Loucy (cell line): ENCODE results near the gene GOLGA6L10.
"Not testable (repeated sequence)": the region's sequence is repeated elsewhere in the genome, so short reads cannot be mapped to it uniquely, and the experiment has no call there.

Experiments
- H2AFZ ChIP-seq: fragments of 200-600 bp; sonication (generic); 2 replicates; pipeline ENCODE4 v1.6.0; 2016; ENCODE audit warnings: antibody characterized with exemption, mild to moderate bottlenecking, low read length, moderate library complexity
- H3F3A ChIP-seq: fragments of 200-600 bp; 2 replicates; pipeline ENCODE4 v1.6.0; 2016; ENCODE audit warnings: antibody characterized with exemption, low read depth, mild to moderate bottlenecking
- H3K27me3 ChIP-seq: fragments of 200-600 bp; sonication (generic); 2 replicates; pipeline ENCODE4 v1.6.1; 2014; ENCODE audit warnings: low read length, mild to moderate bottlenecking; ENCODE audit not compliant: insufficient read depth, poor library complexity, severe bottlenecking
- H3K36me3 ChIP-seq: fragments of 200-600 bp; sonication (generic); 2 replicates; pipeline ENCODE4 v1.6.1; 2016; ENCODE audit warnings: low read length; ENCODE audit not compliant: insufficient read depth
- H3K4me1 ChIP-seq: fragments of 200-600 bp; sonication (generic); 2 replicates; pipeline ENCODE4 v1.5.1; 2014; ENCODE audit warnings: low read length, mild to moderate bottlenecking; ENCODE audit not compliant: insufficient read depth, poor library complexity, severe bottlenecking
- H3K4me2 ChIP-seq: fragments of 200-600 bp; sonication (generic); 2 replicates; pipeline ENCODE4 v1.6.0; 2014; ENCODE audit warnings: antibody characterized with exemption, low read length, low read depth, mild to moderate bottlenecking; ENCODE audit not compliant: poor library complexity, severe bottlenecking
- H3K4me3 ChIP-seq: fragments of 200-600 bp; sonication (generic); 2 replicates; pipeline ENCODE4 v1.5.1; 2014; ENCODE audit warnings: low read length, mild to moderate bottlenecking, mixed read lengths; ENCODE audit not compliant: poor library complexity, severe bottlenecking
- H3K79me2 ChIP-seq: fragments of 200-600 bp; sonication (generic); 2 replicates; pipeline ENCODE4 v1.6.1; 2014; ENCODE audit warnings: low read length; ENCODE audit not compliant: insufficient read depth
- H3K9ac ChIP-seq: fragments of 200-600 bp; sonication (generic); 2 replicates; pipeline ENCODE4 v1.6.0; 2014; ENCODE audit warnings: mild to moderate bottlenecking, low read depth, low read length, moderate library complexity; ENCODE audit not compliant: poor library complexity, severe bottlenecking
- H3K9me2 ChIP-seq: fragments of 200-600 bp; sonication (generic); replicated peaks from 2 replicates; pipeline ENCODE4 v1.6.1; 2016; ENCODE audit warnings: low read depth, low read length, mixed read lengths
- H3K9me3 ChIP-seq: fragments of 200-600 bp; sonication (generic); 2 replicates; pipeline ENCODE4 v1.6.1; 2014; ENCODE audit warnings: mild to moderate bottlenecking, antibody characterized with exemption, low read length, low read depth; ENCODE audit not compliant: insufficient read depth
- H4K20me1 ChIP-seq: fragments of 200-600 bp; sonication (generic); 2 replicates; pipeline ENCODE4 v1.6.0; 2014; ENCODE audit warnings: antibody characterized with exemption, low read length, mild to moderate bottlenecking; ENCODE audit not compliant: insufficient read depth, poor library complexity, severe bottlenecking
- CTCF ChIP-seq: fragments of 200-600 bp; sonication (generic); conservative IDR thresholded peaks from 2 replicates; pipeline ENCODE4 v1.5.1; 2014; ENCODE audit warnings: mild to moderate bottlenecking, antibody characterized with exemption, low read length
- EZH2phosphoT487 ChIP-seq: fragments of 200-600 bp; IDR thresholded peaks from 2 replicates; pipeline ENCODE4 v1.6.1; 2018; ENCODE audit warnings: antibody characterized with exemption, mild to moderate bottlenecking, moderate library complexity, borderline replicate concordance

Gene GOLGA6L10

GRCh38 chr15:82303956-82304777 lies 45.1 kb downstream of the GOLGA6L10 start:
- no peak overlapping the region for H3K4me2 ChIP-seq
- H3K9ac ChIP-seq, result no peak overlapping the region
- H3K4me1 ChIP-seq, result no peaks in the 10 kb centered on the region
- H3K9me2 ChIP-seq, result no peaks in the 10 kb centered on the region
- H2AFZ ChIP-seq, result no peak overlapping the region
- no peaks in the 10 kb centered on the region for H3F3A ChIP-seq
- TF ChIP-seq CTCF, result no peak
- TF ChIP-seq EZH2phosphoT487, result no peak
- H4K20me1 ChIP-seq, result no peaks in the 10 kb centered on the region
- no peaks in the 10 kb centered on the region for H3K9me3 ChIP-seq
- H3K79me2 ChIP-seq, result no peaks in the 10 kb centered on the region
- no peak overlapping the region for H3K4me3 ChIP-seq
- no peaks in the 10 kb centered on the region for H3K36me3 ChIP-seq
- H3K27me3 ChIP-seq, result no peaks in the 10 kb centered on the region

DNA sequence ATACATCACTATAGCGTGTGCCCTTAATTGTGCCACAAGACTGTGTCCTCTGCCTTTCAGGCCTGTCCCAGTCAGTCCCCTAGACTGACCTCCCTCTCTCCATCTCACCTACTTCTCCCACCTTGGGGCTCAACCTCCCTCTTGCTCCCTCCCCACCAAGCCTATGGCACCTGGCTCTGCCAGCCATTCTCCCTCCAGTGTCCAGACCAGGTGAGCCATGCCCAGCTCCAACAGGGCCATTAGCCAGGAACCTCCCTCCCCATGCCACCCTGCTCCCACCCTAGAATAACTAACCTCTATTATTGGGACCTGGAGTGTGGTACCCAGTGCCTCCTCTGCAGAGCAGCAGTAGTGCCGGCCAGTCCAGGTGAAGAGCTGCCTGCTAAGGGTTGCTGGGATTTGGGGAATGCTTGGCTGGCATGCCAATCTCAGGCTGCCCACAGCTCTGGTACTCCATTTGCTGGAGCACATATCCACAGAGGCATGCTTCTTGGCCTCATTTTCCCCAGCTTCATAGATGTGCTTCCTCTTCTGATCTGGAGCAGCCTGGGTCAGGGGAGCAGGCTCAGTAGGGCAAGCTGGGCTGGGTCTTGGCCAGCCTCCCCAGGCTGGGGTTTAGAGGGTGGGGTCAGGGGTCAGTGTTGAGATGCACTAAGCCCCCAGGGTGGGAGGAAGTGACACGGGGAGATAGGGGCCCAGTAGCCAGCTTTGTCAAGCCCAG lies 47.8 kb downstream of the GOLGA6L10 start:
- TF ChIP-seq CTCF (no peak), EZH2phosphoT487 (no peak)
- no peaks in the 10 kb centered on the region for H3K79me2 ChIP-seq
- no peaks in the 10 kb centered on the region for H4K20me1 ChIP-seq
- H3F3A ChIP-seq, result no peaks in the 10 kb centered on the region
- no peaks in the 10 kb centered on the region for H3K36me3 ChIP-seq
- H3K9me2 ChIP-seq, result no peaks in the 10 kb centered on the region
- no peak overlapping the region for H3K4me2 ChIP-seq
- H3K27me3 ChIP-seq, result no peaks in the 10 kb centered on the region
- H3K9ac ChIP-seq, result no peak overlapping the region
- no peaks in the 10 kb centered on the region for H3K9me3 ChIP-seq
- H3K4me1 ChIP-seq, result no peaks in the 10 kb centered on the region
- no peak overlapping the region for H2AFZ ChIP-seq
- no peak overlapping the region for H3K4me3 ChIP-seq

- TF ChIP-seq CTCF (no peak), EZH2phosphoT487 (no peak)
- Histone ChIP-seq H3K4me3 (no peak overlapping the region), H3K79me2 (no peaks in the 10 kb centered on the region), H3K9me2 (no peaks in the 10 kb centered on the region), H3K9ac (no peak overlapping the region), H4K20me1 (no peaks in the 10 kb centered on the region), H3K4me2 (no peak overlapping the region), H3K4me1 (no peaks in the 10 kb centered on the region), H3K9me3 (no peaks in the 10 kb centered on the region), H3F3A (no peaks in the 10 kb centered on the region), H3K27me3 (no peaks in the 10 kb centered on the region), H3K36me3 (no peaks in the 10 kb centered on the region), H2AFZ (no peak overlapping the region)
These were observed 48.4 kb downstream of the GOLGA6L10 start for GRCh38 chr15:82300883-82301282.

- not testable (repeated sequence) for H3K9me3 ChIP-seq, H3K79me2 ChIP-seq, H3K4me1 ChIP-seq, H3F3A ChIP-seq, H3K4me3 ChIP-seq, H3K36me3 ChIP-seq, H3K9ac ChIP-seq, H3K27me3 ChIP-seq, H3K9me2 ChIP-seq, H3K4me2 ChIP-seq, H4K20me1 ChIP-seq, H2AFZ ChIP-seq
These were observed 48.9 kb downstream of the GOLGA6L10 start for GRCh38 chr15:82300326-82300725.

DNA sequence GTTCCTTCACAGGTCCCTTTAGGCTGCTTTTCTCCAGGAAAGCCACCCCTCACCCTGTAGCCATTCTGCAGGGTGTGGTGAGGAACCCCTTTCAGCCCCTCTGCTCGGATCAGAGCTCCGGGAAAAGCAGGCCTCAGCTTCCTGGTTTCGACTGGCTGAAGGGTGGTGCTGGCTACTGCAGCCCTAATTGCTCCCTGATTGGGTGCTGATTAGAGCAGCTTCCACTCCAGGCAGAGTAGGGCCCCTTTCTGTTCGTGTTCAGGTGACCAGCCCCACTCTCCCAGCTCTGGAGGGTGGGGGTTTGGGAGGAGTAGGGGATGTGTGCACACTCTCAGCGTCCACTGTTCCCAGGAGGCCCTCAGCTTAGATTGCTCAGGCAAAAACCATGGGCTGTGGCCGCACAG lies 49.8 kb downstream of the GOLGA6L10 start:
- not testable (repeated sequence) for H4K20me1 ChIP-seq, H3K4me3 ChIP-seq, H3K27me3 ChIP-seq, H3K4me2 ChIP-seq, H3K9ac ChIP-seq, H3K4me1 ChIP-seq, H3F3A ChIP-seq, H3K36me3 ChIP-seq, H2AFZ ChIP-seq, H3K9me2 ChIP-seq, H3K79me2 ChIP-seq, H3K9me3 ChIP-seq
